Measurements from ENCODE around the gene UBAC2. TPM values are rescaled to one million over a fixed set of nuclear protein-coding genes. Genes with fewer than 3 reads are reported as not detected.

The UBAC2 gene
- total and polyA plus RNA-seq, 2 donors (not counting 3 experiments of a cell fraction or from before 2014, with no cell fraction given), result 45.7 to 54.4 TPM

GRCh38 chr13:99431927-99432608 lies 231.4 kb downstream of the UBAC2 start:
- TF ChIP-seq CTCF (IDR thresholded peaks at IDR 0.05; ENCODE audit: extremely low read depth in 1 of 2, insufficient read depth in 1 of 2, low read depth in 1 of 2, low read length in 2 of 2) (no peak), EZH2 (IDR thresholded peaks at IDR 0.05; ENCODE audit: borderline replicate concordance, low read depth, low read length, severe bottlenecking) (no peak), FOS (IDR thresholded peaks at IDR 0.05; ENCODE audit: borderline replicate concordance, insufficient read depth, low read length) (no peak), POLR2A (IDR thresholded peaks at IDR 0.05; ENCODE audit: low read depth, low read length) (no peak), MYC (IDR thresholded peaks at IDR 0.05; ENCODE audit: low read depth, low read length) (no peak), JUN (IDR thresholded peaks at IDR 0.05; ENCODE audit: borderline replicate concordance, insufficient read depth, insufficient read length, low read depth) (no peak), MAX (IDR thresholded peaks at IDR 0.05; ENCODE audit: insufficient read depth, insufficient read length) (no peak), POLR2AphosphoS5 (IDR thresholded peaks at IDR 0.05; ENCODE audit: insufficient read depth, low read depth, low read length) (no peak), GATA2 (IDR thresholded peaks at IDR 0.05; ENCODE audit: insufficient read depth, insufficient read length, low read depth, low read length) (no peak)
- Histone ChIP-seq H3K9ac (replicated peaks; ENCODE audit: extremely low read depth, insufficient read depth, low read length) (no peak overlapping the region), H3K4me3 (replicated peaks in 1 of 3; ENCODE audit: insufficient read depth in 1 of 3, low read depth in 1 of 3, low read length in 3 of 3) (no peak overlapping the region), H3K4me2 (ENCODE audit: insufficient read depth, low read length) (no peak overlapping the region), H3K9me3 (replicated peaks; ENCODE audit: control insufficient read depth, insufficient read depth, low read length) (no peaks in the 10 kb centered on the region), H3K36me3 (ENCODE audit: control insufficient read depth in 2 of 2, extremely low read depth in 1 of 2, insufficient read depth in 2 of 2, low read length in 2 of 2) (no peaks in the 10 kb centered on the region), H3K4me1 (ENCODE audit: control insufficient read depth, extremely low read depth, insufficient read depth, low read length) (peaks cover 9% of the 10 kb centered on the region), H3K9me1 (replicated peaks; ENCODE audit: control insufficient read depth, extremely low read depth, insufficient read depth, low read length) (no peaks in the 10 kb centered on the region), H2AFZ (ENCODE audit: low read depth, low read length) (no peak overlapping the region), H3K27ac (ENCODE audit: insufficient read depth, low read depth, low read length) (no peak overlapping the region), H4K20me1 (replicated peaks; ENCODE audit: control insufficient read depth, extremely low read depth, insufficient read depth, low read length) (no peaks in the 10 kb centered on the region), H3K79me2 (ENCODE audit: control insufficient read depth, insufficient read depth, low read length) (no peaks in the 10 kb centered on the region), H3K27me3 (ENCODE audit: control insufficient read depth in 2 of 2, insufficient read depth in 2 of 2, low read length in 2 of 2) (peaks cover 0 to 2% of the 10 kb centered on the region in 2 experiments)
- no peak for FAIRE-seq
- intact Hi-C loops (cut with micrococcal nuclease), result loop anchor here (10.0 kb wide), 1 partner anchor 227 kb away; the partner anchor contains the start of gene UBAC2
- dilution Hi-C loops (cut with MboI; ENCODE audit: extremely low pct_ligation_motif_present, low sequenced_read_pairs), result no loop called here
- ChIA-PET CTCF (interaction anchor here (0.7 kb wide), 1 partner anchor 163 kb away, joined by 3 read pairs; no protein-coding TSS in a partner anchor), POLR2A (no interaction called here)
- no TSS peak for BruUV-seq (replicated peaks)
- no peak for DNase-seq (ENCODE audit: low read depth, low spot score)
